ENCODE results near the gene CHI3L2.

DNA sequence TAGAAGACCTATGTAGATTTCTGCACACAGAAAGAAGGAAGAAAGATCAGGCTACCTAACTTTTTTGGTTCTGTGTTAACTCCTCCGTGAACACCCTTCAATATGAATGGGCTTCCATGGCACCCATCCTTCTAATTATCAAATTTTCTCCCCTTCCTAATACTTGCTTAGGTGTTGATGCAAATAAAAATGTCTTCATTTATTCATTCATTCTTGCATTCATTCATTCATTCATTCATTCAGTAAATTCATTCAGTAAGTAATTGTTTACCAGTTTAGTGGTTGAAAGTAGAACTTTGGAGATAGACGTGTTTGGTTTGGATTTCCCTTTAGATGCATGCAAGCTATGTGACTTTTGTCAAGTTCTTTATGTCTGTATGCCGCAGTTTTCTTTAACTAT is 4.6 kb downstream of the CHI3L2 start:
- TF ChIP-seq, protein P1, sequence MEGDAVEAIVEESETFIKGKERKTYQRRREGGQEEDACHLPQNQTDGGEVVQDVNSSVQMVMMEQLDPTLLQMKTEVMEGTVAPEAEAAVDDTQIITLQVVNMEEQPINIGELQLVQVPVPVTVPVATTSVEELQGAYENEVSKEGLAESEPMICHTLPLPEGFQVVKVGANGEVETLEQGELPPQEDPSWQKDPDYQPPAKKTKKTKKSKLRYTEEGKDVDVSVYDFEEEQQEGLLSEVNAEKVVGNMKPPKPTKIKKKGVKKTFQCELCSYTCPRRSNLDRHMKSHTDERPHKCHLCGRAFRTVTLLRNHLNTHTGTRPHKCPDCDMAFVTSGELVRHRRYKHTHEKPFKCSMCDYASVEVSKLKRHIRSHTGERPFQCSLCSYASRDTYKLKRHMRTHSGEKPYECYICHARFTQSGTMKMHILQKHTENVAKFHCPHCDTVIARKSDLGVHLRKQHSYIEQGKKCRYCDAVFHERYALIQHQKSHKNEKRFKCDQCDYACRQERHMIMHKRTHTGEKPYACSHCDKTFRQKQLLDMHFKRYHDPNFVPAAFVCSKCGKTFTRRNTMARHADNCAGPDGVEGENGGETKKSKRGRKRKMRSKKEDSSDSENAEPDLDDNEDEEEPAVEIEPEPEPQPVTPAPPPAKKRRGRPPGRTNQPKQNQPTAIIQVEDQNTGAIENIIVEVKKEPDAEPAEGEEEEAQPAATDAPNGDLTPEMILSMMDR (IDR thresholded peaks at IDR 0.05) = no peak
- TF ChIP-seq POLR2AphosphoS5 (IDR thresholded peaks at IDR 0.05) (no peak), POLR2A (IDR thresholded peaks at IDR 0.05) (no peak)
